T follicular helper cell (primary cell): Measurements from ENCODE around the gene SLC41A1.

ENCODE experiments used
- DNase-seq: peaks from one replicate; pipeline ENCODE4 v3.0.0-alpha.2; 2020; ENCODE audit warnings: low read depth

Gene SLC41A1

GRCh38 chr1:205754857-205755256, 58.1 kb downstream of the SLC41A1 start:
- DNase-seq, result no peak

- DNase-seq, result no peak
Observed at GRCh38 chr1:205751036-205751651, 61.9 kb downstream of the SLC41A1 start.

- peak; percentile 96 for DNase-seq
Observed at GRCh38 chr1:205750138-205751035, 62.6 kb downstream of the SLC41A1 start, which contains the start of gene NUCKS1. NUCKS1 (minus strand) TSS chr1:205750182; CDS start chr1:205749973, 209 bp downstream.

GRCh38 chr1:205749234-205750137, 63.5 kb downstream of the SLC41A1 start:
- DNase-seq, result peak; percentile 93

- peak; percentile 5 for DNase-seq
Observed at GRCh38 chr1:205748403-205749233, 64.4 kb downstream of the SLC41A1 start.

- DNase-seq, result no peak
Observed at GRCh38 chr1:205746757-205747412, 66.1 kb downstream of the SLC41A1 start.

- no peak for DNase-seq
Observed at GRCh38 chr1:205744403-205744802, 68.6 kb downstream of the SLC41A1 start.

GRCh38 chr1:205743977-205744376, 69.0 kb downstream of the SLC41A1 start:
- DNase-seq, result no peak

GRCh38 chr1:205741681-205742080, 71.3 kb downstream of the SLC41A1 start:
- DNase-seq, result no peak

- DNase-seq, result no peak
Observed at GRCh38 chr1:205739348-205740160, 73.4 kb downstream of the SLC41A1 start.
